K562 (cell line): ENCODE measurements around the gene UCN. TPM values are rescaled to one million over a fixed set of nuclear protein-coding genes. Genes with fewer than 3 reads are reported as not detected.

ENCODE experiments used
- ATAC-seq: fragments of 200-7000 bp; cut with Tn5 transposase; 3 replicates; pipeline ENCODE4 v1.9.1; 2020; ENCODE audit warnings: moderate library complexity
- BruUV-seq: library from RNA; stranded (reverse); fragments of 400-500 nt; replicated peaks from 2 replicates; lab custom pipeline; 2021; lab: Mats Ljungman, UMichigan
- CTCF ChIA-PET: fragments of 300-600 bp; formaldehyde crosslinking; extraction: SDS; loops from one replicate; lab custom pipeline; 2021; ENCODE audit warnings: low intra/inter-chr PET ratio; lab: Yijun Ruan, JAX
- POLR2A ChIA-PET: fragments of 300-600, 350-650 bp; sonication (Branson Sonifier 250); formaldehyde crosslinking; extraction: SDS; loops from one replicate; lab custom pipeline; 2021; ENCODE audit warnings: antibody characterized with exemption, inconsistent platforms; lab: Yijun Ruan, JAX
- DNase-seq, 4 experiments: peaks; one replicate each; pipeline versions ENCODE4 v3.0.0 to v3.0.0-alpha.2; 2011 to 2018; ENCODE audit warnings: low spot score in 3 of 4, mixed read lengths in 3 of 4; ENCODE audit errors: extremely low read depth in 1 of 4
- FAIRE-seq: peaks from 2 replicates; lab custom pipeline; 2011; peaks lifted over from hg19 to GRCh38; lab: Jason Lieb, UNC
- H2AFZ ChIP-seq: 2 replicates; pipeline ENCODE4 v1.6.0; 2011; ENCODE audit warnings: low read depth, low read length, control low read depth, inconsistent platforms
- H3K27ac ChIP-seq: fragments of 200-600 bp; 3 replicates; pipeline ENCODE4 v1.8.0; 2011; ENCODE audit warnings: low read depth, mild to moderate bottlenecking, control low read depth, inconsistent platforms, low read length, moderate library complexity, mixed read lengths; ENCODE audit errors: extremely low read depth
- H3K27me3 ChIP-seq, 2 experiments: fragments of 300-600 bp in 1 of 2; 2 replicates in 1 of 2; 3 replicates in 1 of 2; pipeline versions ENCODE4 v1.6.0 to v1.8.0; 2011; ENCODE audit warnings: inconsistent platforms in 2 of 2, low read length in 2 of 2, mild to moderate bottlenecking in 1 of 2, mixed read lengths in 1 of 2, moderate library complexity in 1 of 2; ENCODE audit not compliant: control insufficient read depth in 2 of 2, insufficient read depth in 2 of 2
- H3K36me3 ChIP-seq: fragments of 300-600 bp; 3 replicates; pipeline ENCODE4 v1.8.0; 2011; ENCODE audit warnings: mild to moderate bottlenecking, low read length, inconsistent platforms; ENCODE audit not compliant: control insufficient read depth, insufficient read depth
- H3K4me1 ChIP-seq, 2 experiments: fragments of 200-600 bp in 1 of 2; replicated peaks in 1 of 2; 2 replicates in 1 of 2; 3 replicates in 1 of 2; pipeline versions ENCODE4 v1.5.1 to v1.8.0; 2011; ENCODE audit warnings: inconsistent platforms in 2 of 2, low read length in 2 of 2, mild to moderate bottlenecking in 1 of 2, mixed read lengths in 1 of 2, moderate library complexity in 1 of 2; ENCODE audit not compliant: control insufficient read depth in 2 of 2, insufficient read depth in 2 of 2
- H3K4me2 ChIP-seq: 2 replicates; pipeline ENCODE4 v1.6.1; 2011; ENCODE audit warnings: low read length, control low read depth, inconsistent platforms, mixed read lengths; ENCODE audit not compliant: insufficient read depth
- H3K4me3 ChIP-seq: fragments of 200-600 bp; sonication (generic), shearing (Covaris generic); 2 replicates; pipeline ENCODE4 v1.5.1; 2016; ENCODE audit warnings: control low read depth, inconsistent platforms
- H3K79me2 ChIP-seq: fragments of 200-600 bp; 3 replicates; pipeline ENCODE4 v1.8.0; 2011; ENCODE audit warnings: low read length, inconsistent platforms; ENCODE audit not compliant: control insufficient read depth, insufficient read depth
- H3K9ac ChIP-seq, 2 experiments: 2 replicates each; pipeline versions ENCODE4 v1.6.0 to v1.6.1; 2011; ENCODE audit warnings: low read depth in 2 of 2, low read length in 2 of 2, control low read depth in 1 of 2, inconsistent platforms in 1 of 2, mild to moderate bottlenecking in 1 of 2, mixed read lengths in 1 of 2; ENCODE audit not compliant: insufficient read depth in 1 of 2
- H3K9me1 ChIP-seq: one replicate; pipeline ENCODE4 v1.6.0; 2011; ENCODE audit warnings: inconsistent platforms, mild to moderate bottlenecking, low read length, moderate library complexity; ENCODE audit not compliant: control insufficient read depth, insufficient read depth
- H3K9me3 ChIP-seq: replicated peaks from 2 replicates; pipeline ENCODE4 v1.5.1; 2011; ENCODE audit warnings: low read depth, low read length, inconsistent platforms; ENCODE audit not compliant: control insufficient read depth, insufficient read depth
- H4K20me1 ChIP-seq: replicated peaks from 2 replicates; pipeline ENCODE4 v1.6.1; 2011; ENCODE audit warnings: low read length, inconsistent platforms, mixed read lengths; ENCODE audit not compliant: control insufficient read depth, insufficient read depth
- AFF1 ChIP-seq, 2 experiments: fragments of 450-650 bp; IDR thresholded peaks; 2 replicates each; pipeline ENCODE4 v1.6.1; 2018; ENCODE audit warnings: mild to moderate bottlenecking in 2 of 2, low read depth in 1 of 2; ENCODE audit not compliant: partially characterized antibody in 2 of 2
- E2F3 ChIP-seq: fragments of 250-450 bp; sonication (Bioruptor Pico); IDR thresholded peaks from 2 replicates; pipeline ENCODE4 v1.4.0; 2020; ENCODE audit warnings: mild to moderate bottlenecking
- HDAC2 ChIP-seq: fragments of 450-650 bp; IDR thresholded peaks from 2 replicates; pipeline ENCODE4 v1.6.1; 2016; ENCODE audit warnings: mild to moderate bottlenecking
- KAT7 ChIP-seq: sonication (generic); formaldehyde crosslinking; IDR thresholded peaks from 2 replicates; pipeline ENCODE4 v1.8.0; 2022; ENCODE audit warnings: missing genetic modification reagents, mild to moderate bottlenecking, borderline replicate concordance
- SMARCE1 ChIP-seq: fragments of 450-650 bp; IDR thresholded peaks from 2 replicates; pipeline ENCODE4 v1.7.1; 2016; ENCODE audit warnings: mild to moderate bottlenecking
- SRSF9 ChIP-seq: fragments of 200-400 bp; formaldehyde crosslinking; IDR thresholded peaks from 2 replicates; pipeline ENCODE4 v1.6.1; 2017; ENCODE audit warnings: low read depth, low read length, borderline replicate concordance
- XRCC5 ChIP-seq: fragments of 200-400 bp; formaldehyde crosslinking; IDR thresholded peaks from 2 replicates; pipeline ENCODE4 v1.6.1; 2017; ENCODE audit warnings: low read depth, mild to moderate bottlenecking, low read length
- ZBTB34 ChIP-seq: fragments of 250-450 bp; sonication (Bioruptor Pico); IDR thresholded peaks from 2 replicates; pipeline ENCODE4 v1.8.0; 2021; ENCODE audit warnings: mild to moderate bottlenecking, moderate library complexity
- ZNF354B ChIP-seq: fragments of 250-450 bp; sonication (Bioruptor Pico); IDR thresholded peaks from 2 replicates; pipeline ENCODE4 v1.4.0; 2020
- ZNF436 ChIP-seq: fragments of 250-450, 450-650 bp; sonication (Bioruptor Pico); formaldehyde crosslinking; IDR thresholded peaks from 2 replicates; pipeline ENCODE4 v1.7.0; 2020; ENCODE audit warnings: mild to moderate bottlenecking
- ZNF717 ChIP-seq: fragments of 250-450 bp; sonication (Bioruptor Pico); IDR thresholded peaks from 2 replicates; pipeline ENCODE4 v1.5.0; 2021
- WGBS: fragments of 100-300 bp; shearing (Covaris generic); methylation state at CpG from one replicate; pipeline ENCODE4 v1.1.6; 2016; ENCODE audit warnings: low coverage, mixed read lengths; ENCODE audit not compliant: insufficient coverage; ENCODE audit errors: missing lambda C conversion rate; 5-methylcytosine and 5-hydroxymethylcytosine counted together
- in situ Hi-C: fragments of 300-500 bp; cut with MboI; formaldehyde crosslinking; loops from 4 replicates; pipeline ENCODE4 v1.15.0; 2018; ENCODE audit warnings: inconsistent platforms, mixed read lengths
- intact Hi-C: fragments of 100-400 bp; cut with micrococcal nuclease; formaldehyde crosslinking; loops from 2 replicates; pipeline ENCODE4 v1.14.2; 2022
- polyA plus RNA-seq, 8 experiments: library from polyadenylated mRNA; depleted of rRNA in 4 of 8; stranded (reverse) in 5 of 8; unstranded in 3 of 8; fragments of >200 nt; fragmentation: Nextera tagmentation in 2 of 8; fragmentation: Illumina TruSeq in 1 of 8; extraction: Ambion mirVana in 2 of 8; extraction: Trizol in 1 of 8; gene quantifications; 2 replicates each; pipeline versions ENCODE4 v1.2.1 to v1.2.3, GENCODE V29; 2011 to 2014; ENCODE audit warnings: inconsistent platforms in 1 of 8, missing spikeins in 1 of 8
- total RNA-seq, 7 experiments: library from RNA; depleted of rRNA in 6 of 7; stranded (reverse); fragments of >200 nt in 6 of 7; fragmentation: Illumina TruSeq in 2 of 7; extraction: Trizol in 2 of 7; gene quantifications; 2 replicates each; pipeline versions ENCODE4 v1.2.1 to v1.2.3, GENCODE V29; 2011 to 2021; ENCODE audit warnings: low replicate concordance in 1 of 7

UCN gene
- total and polyA plus RNA-seq, 9 of the 15 experiments (the other 6 are each of a cell fraction or from before 2014, with no cell fraction given), result 0.10 to 2.7 (median 0.43) TPM

GRCh38 chr2:27288610-27289009 is 19.6 kb downstream of the UCN start:
- DNase-seq, result no peak
- ATAC-seq, result no peak
- no peaks in the 10 kb centered on the region for H3K9me3 ChIP-seq
- no peak overlapping the region for H3K4me2 ChIP-seq
- in situ Hi-C loops, result loop anchor here (5.0 kb wide), 1 partner anchor 51 kb away; no protein-coding TSS in a partner anchor
- H4K20me1 ChIP-seq, result no peaks in the 10 kb centered on the region
- H3K9me1 ChIP-seq, result no peaks in the 10 kb centered on the region
- BruUV-seq, result no TSS peak
- H3K27ac ChIP-seq, result no peak overlapping the region
- H3K79me2 ChIP-seq, result no peaks in the 10 kb centered on the region
- no peaks in the 10 kb centered on the region for H3K27me3 ChIP-seq
- H2AFZ ChIP-seq, result no peak overlapping the region
- FAIRE-seq, result no peak
- 5% methylated on average over 3 of the region's 3 CpGs for WGBS
- no peak overlapping the region for H3K4me3 ChIP-seq
- TF ChIP-seq KAT7 (CRISPR knock-in tag) (no peak), SRSF9 (no peak)
- ChIA-PET POLR2A (interaction anchor here (1.1 kb wide), 1 partner anchor 10 kb away, joined by 3 read pairs; no protein-coding TSS in a partner anchor), CTCF (no interaction called here)
- no peaks in the 10 kb centered on the region for H3K36me3 ChIP-seq
- intact Hi-C loops, result loop anchor here (10.0 kb wide), 1 partner anchor 444 kb away; the partner anchor contains the start of gene DPYSL5
- no peak overlapping the region for H3K9ac ChIP-seq
- peaks cover 4 to 9% of the 10 kb centered on the region in 2 experiments; a peak in 4 of 5 replicates for H3K4me1 ChIP-seq

GRCh38 chr2:27285481-27285880 is 22.8 kb downstream of the UCN start:
- Histone ChIP-seq H3K27ac (no peak overlapping the region), H3K9me3 (no peaks in the 10 kb centered on the region), H3K9ac (no peak overlapping the region), H3K27me3 (no peaks in the 10 kb centered on the region), H2AFZ (no peak overlapping the region), H3K79me2 (no peaks in the 10 kb centered on the region), H3K4me1 (peaks cover 6 to 12% of the 10 kb centered on the region in 2 experiments), H3K4me2 (no peak overlapping the region), H4K20me1 (no peaks in the 10 kb centered on the region), H3K36me3 (no peaks in the 10 kb centered on the region), H3K9me1 (no peaks in the 10 kb centered on the region), H3K4me3 (no peak overlapping the region)
- DNase-seq (no peak), FAIRE-seq (no peak), ATAC-seq (no peak)
- WGBS, result 19% methylated on average over 6 of the region's 6 CpGs
- BruUV-seq, result no TSS peak
- POLR2A ChIA-PET, result interaction anchor here (1.0 to 1.7 kb wide), 2 partner anchors 14 to 22 kb away, joined by 3 to 5 read pairs; no protein-coding TSS in a partner anchor
- intact Hi-C loops (loop anchor here (10.0 kb wide), 1 partner anchor 441 kb away; the partner anchor contains the start of gene DPYSL5), in situ Hi-C loops (loop anchor here (5.0 kb wide), 1 partner anchor 48 kb away; no protein-coding TSS in a partner anchor)
- CTCF ChIA-PET, result interaction anchor here (0.6 kb wide), 1 partner anchor 9 kb away, joined by 4 read pairs; no protein-coding TSS in a partner anchor
- TF ChIP-seq ZNF436 (no peak), E2F3 (CRISPR knock-in tag) (no peak), SMARCE1 (no peak), ZBTB34 (CRISPR knock-in tag) (no peak), XRCC5 (no peak), AFF1 (IDR thresholded peaks at IDR 0.05; ENCODE audit: low read depth in 1 of 2, partially characterized antibody in 2 of 2) (no peak), ZNF717 (CRISPR knock-in tag) (no peak), ZNF354B (no peak), HDAC2 (no peak)
